Coronary artery (tissue), 2 donors: ENCODE results near the gene IFT122.
"Not testable (repeated sequence)": the region's sequence is repeated elsewhere in the genome, so short reads cannot be mapped to it uniquely, and the experiment has no call there.

Source experiments
- DNase-seq: peaks from one replicate; pipeline ENCODE4 v3.0.0-alpha.2; 2017; ENCODE audit warnings: low spot score
- H3K27ac ChIP-seq, 2 donors: fragments of 200-600 bp; sonication (generic); one replicate each; pipeline ENCODE4 v1.5.1; 2016 to 2019
- H3K4me3 ChIP-seq: fragments of 200-600 bp; sonication (generic); 2 replicates; pipeline ENCODE4 v1.5.1; 2016; ENCODE audit warnings: mild to moderate bottlenecking, moderate library complexity
- CTCF ChIP-seq: fragments of 200-600 bp; sonication (generic); IDR thresholded peaks from one replicate; pipeline ENCODE4 v1.5.1; 2019; ENCODE audit warnings: antibody characterized with exemption

The IFT122 gene

GRCh38 chr3:129506231-129506742, 66.3 kb downstream of the IFT122 start:
- Histone ChIP-seq H3K27ac (no peak overlapping the region), H3K4me3 (no peak overlapping the region)
- DNase-seq, result no peak
- TF ChIP-seq CTCF, result no peak

GRCh38 chr3:129507181-129507831, 67.3 kb downstream of the IFT122 start:
- H3K27ac ChIP-seq, result no peak overlapping the region
- H3K4me3 ChIP-seq, result no peak overlapping the region
- no peak for DNase-seq
- no peak for TF ChIP-seq CTCF

- DNase-seq, result no peak
- H3K27ac ChIP-seq, result no peak overlapping the region
- TF ChIP-seq CTCF, result no peak
Observed at GRCh38 chr3:129512595-129512994, 72.6 kb downstream of the IFT122 start.

GRCh38 chr3:129513705-129514104, 73.7 kb downstream of the IFT122 start:
- Histone ChIP-seq H3K4me3 (no peak overlapping the region), H3K27ac (no peak overlapping the region)
- DNase-seq, result no peak
- no peak for TF ChIP-seq CTCF

More at GRCh38 chr3:129512595-129512994, 72.6 kb downstream of the IFT122 start:
- H3K4me3 ChIP-seq, result no peak overlapping the region

GRCh38 chr3:129514110-129514509, 74.1 kb downstream of the IFT122 start:
- no peak for DNase-seq
- no peak overlapping the region for H3K4me3 ChIP-seq
- no peak for TF ChIP-seq CTCF
- no peak overlapping the region for H3K27ac ChIP-seq

GRCh38 chr3:129514563-129514962, 74.5 kb downstream of the IFT122 start:
- TF ChIP-seq CTCF, result no peak
- no peak for DNase-seq
- Histone ChIP-seq H3K27ac (no peak overlapping the region), H3K4me3 (no peak overlapping the region)

- not testable (repeated sequence) for DNase-seq, H3K4me3 ChIP-seq, H3K27ac ChIP-seq
Observed at GRCh38 chr3:129515108-129515820, 75.2 kb downstream of the IFT122 start.

GRCh38 chr3:129515821-129516432, 75.9 kb downstream of the IFT122 start:
- H3K4me3 ChIP-seq, H3K27ac ChIP-seq, DNase-seq: not testable (repeated sequence)
